ENCODE results near the gene FNDC5. TPM values are rescaled to one million over a fixed set of nuclear protein-coding genes. Genes with fewer than 3 reads are reported as not detected.
A peak's percentile ranks its signal among the peaks of the same experiment; 100 is the strongest.

Gene FNDC5
- total and polyA plus RNA-seq, 8 donors, result 0.28 to 3.1 (median 0.74) TPM

DNA sequence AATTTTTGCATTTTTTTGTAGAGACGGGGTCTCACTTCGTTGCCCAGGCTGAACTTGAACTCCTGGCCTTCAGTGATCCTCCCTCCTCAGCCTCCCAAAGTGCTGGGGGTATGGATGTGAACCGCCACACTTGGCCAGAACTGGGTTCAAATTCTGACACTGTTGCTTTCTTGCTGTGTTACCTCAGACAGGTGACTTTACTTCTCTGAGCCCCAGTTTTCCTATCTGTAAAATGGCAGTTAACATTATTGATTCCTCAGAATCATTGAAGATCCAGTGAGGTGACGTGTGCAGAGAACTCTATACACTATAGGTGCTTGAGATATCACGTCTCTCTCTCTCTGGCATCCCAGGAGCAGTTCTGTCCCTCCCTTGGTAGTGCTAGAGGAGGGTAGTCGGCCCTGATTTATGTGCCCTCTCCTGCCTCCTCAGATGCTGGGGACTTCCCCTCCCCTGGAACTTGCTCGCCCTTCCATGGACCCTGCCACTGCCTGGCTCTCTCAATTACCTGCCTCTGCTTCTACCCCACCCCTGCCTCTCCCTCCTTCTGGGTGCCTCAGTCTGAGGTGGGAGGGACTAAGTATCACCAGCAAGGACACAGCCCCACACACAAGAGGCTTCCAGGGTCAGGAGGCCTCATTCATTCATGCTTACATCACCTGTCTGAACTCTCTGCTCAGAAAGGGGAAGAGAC is 12.8 kb upstream of the FNDC5 start:
- H3K4me1 ChIP-seq, result no peaks in the 10 kb centered on the region
- TF ChIP-seq, protein P1, sequence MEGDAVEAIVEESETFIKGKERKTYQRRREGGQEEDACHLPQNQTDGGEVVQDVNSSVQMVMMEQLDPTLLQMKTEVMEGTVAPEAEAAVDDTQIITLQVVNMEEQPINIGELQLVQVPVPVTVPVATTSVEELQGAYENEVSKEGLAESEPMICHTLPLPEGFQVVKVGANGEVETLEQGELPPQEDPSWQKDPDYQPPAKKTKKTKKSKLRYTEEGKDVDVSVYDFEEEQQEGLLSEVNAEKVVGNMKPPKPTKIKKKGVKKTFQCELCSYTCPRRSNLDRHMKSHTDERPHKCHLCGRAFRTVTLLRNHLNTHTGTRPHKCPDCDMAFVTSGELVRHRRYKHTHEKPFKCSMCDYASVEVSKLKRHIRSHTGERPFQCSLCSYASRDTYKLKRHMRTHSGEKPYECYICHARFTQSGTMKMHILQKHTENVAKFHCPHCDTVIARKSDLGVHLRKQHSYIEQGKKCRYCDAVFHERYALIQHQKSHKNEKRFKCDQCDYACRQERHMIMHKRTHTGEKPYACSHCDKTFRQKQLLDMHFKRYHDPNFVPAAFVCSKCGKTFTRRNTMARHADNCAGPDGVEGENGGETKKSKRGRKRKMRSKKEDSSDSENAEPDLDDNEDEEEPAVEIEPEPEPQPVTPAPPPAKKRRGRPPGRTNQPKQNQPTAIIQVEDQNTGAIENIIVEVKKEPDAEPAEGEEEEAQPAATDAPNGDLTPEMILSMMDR (IDR thresholded peaks at IDR 0.05), result no peak
- no peak overlapping the region for H3K27ac ChIP-seq
- peaks cover 0 to 9% (median 1%) of the 10 kb centered on the region in 4 donors for H3K27me3 ChIP-seq
- FAIRE-seq (no peak), DNase-seq (peak in 1 of 6 donors; percentile 23), ATAC-seq (no peak)
- no peak overlapping the region for H3K4me3 ChIP-seq
- no peaks in the 10 kb centered on the region for H3K9me3 ChIP-seq
- H3K36me3 ChIP-seq, result no peaks in the 10 kb centered on the region
- WGBS, 2 donors, result 80 to 81% methylated on average over 7 of the region's 7 CpGs
- intact Hi-C loops (cut with DNase I), result no loop called here

DNA sequence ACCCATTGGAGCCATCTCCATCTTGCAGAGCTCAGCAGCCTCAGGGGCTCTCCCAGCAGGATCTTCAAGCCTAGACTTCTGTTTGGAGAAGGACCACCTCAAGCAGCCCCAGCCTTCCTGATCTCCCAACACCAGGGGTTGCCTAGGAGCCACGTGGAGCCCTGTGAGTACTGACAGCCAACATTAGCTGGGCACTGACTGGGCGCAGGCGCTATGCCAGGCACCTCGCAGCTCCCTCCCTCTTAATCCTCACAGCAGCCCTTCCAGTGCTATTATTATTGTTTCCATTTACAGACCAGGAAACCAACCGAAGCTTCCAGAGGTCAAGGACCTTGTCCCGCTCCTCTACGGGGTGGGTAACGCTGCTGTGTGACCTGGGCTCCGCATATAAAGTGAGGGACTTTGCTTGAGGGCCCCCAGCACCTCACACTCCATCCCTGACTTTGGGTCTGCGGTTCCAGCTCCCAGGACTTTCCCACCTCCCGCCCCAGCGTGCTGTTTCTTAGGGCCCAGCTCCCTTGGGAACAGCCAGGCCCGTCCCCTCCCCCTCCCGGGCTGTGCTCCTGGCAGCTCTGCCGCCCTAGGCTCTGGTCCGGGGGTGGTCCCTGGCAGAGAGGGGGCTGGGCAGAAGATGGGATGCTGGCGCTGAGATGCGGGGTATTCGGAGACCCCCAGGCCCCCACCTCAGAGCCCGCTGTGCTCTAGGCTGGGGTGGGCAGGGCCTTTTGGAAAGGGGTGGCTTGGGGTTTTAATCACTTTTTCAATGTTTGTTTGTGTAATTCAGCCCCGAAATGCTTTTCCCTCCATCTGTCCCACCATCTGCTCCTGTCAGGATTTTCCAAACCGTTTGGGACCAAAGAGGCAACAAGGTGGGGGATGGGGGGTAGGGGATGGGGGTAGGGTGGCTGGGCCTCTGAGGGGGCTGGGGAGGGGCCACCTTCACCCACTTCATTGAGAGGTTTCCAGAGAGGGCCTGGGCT is 11.4 kb upstream of the FNDC5 start:
- Histone ChIP-seq H3K36me3 (no peaks in the 10 kb centered on the region), H3K27me3 (peaks cover 0 to 6% (median 1%) of the 10 kb centered on the region in 4 donors), H3K4me1 (no peaks in the 10 kb centered on the region), H3K4me3 (no peak overlapping the region), H3K9me3 (no peaks in the 10 kb centered on the region), H3K27ac (no peak overlapping the region)
- ATAC-seq (peak in 2 of 4 donors; percentile 18 to 44), FAIRE-seq (no peak), DNase-seq (peak in 1 of 6 donors; percentile 74)
- 35 to 38% methylated on average over 22 of the region's 22 CpGs for WGBS, 2 donors
- intact Hi-C loops (cut with DNase I), result no loop called here
- TF ChIP-seq, protein P1 (IDR thresholded peaks at IDR 0.05), result no peak

DNA sequence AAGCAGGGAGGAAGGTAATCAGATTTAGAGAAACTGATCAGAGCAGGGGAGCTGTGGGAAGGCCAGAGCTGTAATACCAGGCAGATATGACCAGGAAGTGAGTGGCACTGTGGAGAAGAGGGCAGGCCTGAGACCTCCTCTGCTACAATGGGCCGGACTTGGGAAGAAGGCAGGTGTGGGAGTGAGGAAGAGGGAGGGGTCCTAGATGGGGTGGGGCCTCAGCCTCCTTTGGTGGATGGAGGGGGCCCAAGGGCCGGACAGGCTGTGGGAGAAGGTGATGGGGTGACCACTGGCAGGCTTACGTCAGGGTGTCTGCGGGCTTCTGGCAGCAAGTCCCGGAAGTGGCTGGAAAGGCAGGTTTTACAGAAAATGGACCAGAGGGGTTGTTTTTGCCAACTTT is 10.6 kb upstream of the FNDC5 start:
- WGBS, 2 donors, result 62 to 75% methylated on average over 5 of the region's 5 CpGs
- no peak for FAIRE-seq
- ATAC-seq, result peak in 3 of 4 donors; percentile 7 to 38 (median 14)
- Histone ChIP-seq H3K27me3 (no peaks in the 10 kb centered on the region), H3K4me3 (no peak overlapping the region), H3K9me3 (no peaks in the 10 kb centered on the region), H3K36me3 (no peaks in the 10 kb centered on the region), H3K27ac (no peak overlapping the region), H3K4me1 (no peaks in the 10 kb centered on the region)
- TF ChIP-seq, protein P1 (IDR thresholded peaks at IDR 0.05), result no peak
- intact Hi-C loops (cut with DNase I), result no loop called here
- DNase-seq, result peak in 2 of 6 donors; percentile 47 to 48

DNA sequence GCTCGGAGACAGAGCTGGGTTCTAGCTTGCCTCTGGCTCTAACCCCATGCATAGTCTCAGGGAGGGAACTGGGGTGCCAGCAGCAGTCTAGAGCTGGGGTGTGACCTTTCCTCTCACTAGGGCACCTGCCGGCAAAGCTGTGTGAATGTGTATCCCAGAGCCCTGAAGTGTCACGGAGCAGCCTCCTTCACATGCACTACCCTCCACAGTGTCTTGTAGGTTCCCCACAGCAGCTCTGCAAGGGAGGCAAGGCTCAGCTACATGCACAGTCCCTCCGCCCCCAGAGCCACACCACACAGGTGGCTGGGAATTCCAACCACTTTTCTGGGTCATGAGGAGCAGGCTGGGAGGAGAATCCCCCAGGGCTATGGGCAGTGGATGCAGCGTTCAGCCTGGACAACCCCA is 7.9 kb upstream of the FNDC5 start:
- Histone ChIP-seq H3K27ac (no peak overlapping the region), H3K4me1 (no peaks in the 10 kb centered on the region), H3K27me3 (no peaks in the 10 kb centered on the region), H3K4me3 (no peak overlapping the region), H3K9me3 (no peaks in the 10 kb centered on the region), H3K36me3 (no peaks in the 10 kb centered on the region)
- TF ChIP-seq, protein P1 (IDR thresholded peaks at IDR 0.05), result no peak
- DNase-seq (no peak), ATAC-seq (no peak), FAIRE-seq (no peak)
- intact Hi-C loops (cut with DNase I), result no loop called here
- 59 to 71% methylated on average over 5 of the region's 5 CpGs for WGBS, 2 donors

Measured in pancreas (tissue), 10 donors.